HG03045 (cell line): ENCODE measurements around the gene ZNF771.
"Not testable (repeated sequence)": the region's sequence is repeated elsewhere in the genome, so short reads cannot be mapped to it uniquely, and the experiment has no call there.

Experiments used
- ATAC-seq: cut with Tn5 transposase; IDR thresholded peaks from one replicate; pipeline ENCODE4 v1.9.1; 2021; ENCODE audit warnings: mild to moderate bottlenecking, moderate library complexity; ENCODE audit not compliant: unreplicated experiment

Gene ZNF771

GRCh38 chr16:30375864-30376263, 31.5 kb upstream of the ZNF771 start:
- no peak for ATAC-seq

GRCh38 chr16:30376461-30376902, 30.9 kb upstream of the ZNF771 start:
- no peak for ATAC-seq

- ATAC-seq: no peak
These were observed 30.2 kb upstream of the ZNF771 start for GRCh38 chr16:30377050-30377811.

GRCh38 chr16:30377812-30378235, 29.6 kb upstream of the ZNF771 start:
- peak; percentile 45 for ATAC-seq

GRCh38 chr16:30378236-30379157, 28.9 kb upstream of the ZNF771 start:
- ATAC-seq: peak; percentile 83

- no peak for ATAC-seq
These were observed 28.1 kb upstream of the ZNF771 start for GRCh38 chr16:30379158-30379783.

- no peak for ATAC-seq
These were observed 27.2 kb upstream of the ZNF771 start for GRCh38 chr16:30380072-30380802.

- ATAC-seq: no peak
These were observed 26.6 kb upstream of the ZNF771 start for GRCh38 chr16:30380803-30381208.

GRCh38 chr16:30381291-30382041, 25.9 kb upstream of the ZNF771 start:
- no peak for ATAC-seq

GRCh38 chr16:30382111-30382881, 25.1 kb upstream of the ZNF771 start, which contains the start of gene SEPTIN1:
Gene SEPTIN1 (minus strand): TSS chr16:30382561. CDS start chr16:30382542, 19 bp downstream.
- ATAC-seq: no peak

- no peak for ATAC-seq
These were observed 23.9 kb upstream of the ZNF771 start for GRCh38 chr16:30383521-30383920.

GRCh38 chr16:30394592-30395154, 12.7 kb upstream of the ZNF771 start:
- no peak for ATAC-seq

GRCh38 chr16:30395155-30395991, 12.0 kb upstream of the ZNF771 start, which contains the start of gene ZNF48:
Gene ZNF48 (plus strand): TSS chr16:30395420. CDS start chr16:30395795, 375 bp downstream.
- peak; percentile 64 for ATAC-seq

GRCh38 chr16:30395992-30396585, 11.3 kb upstream of the ZNF771 start:
- ATAC-seq: no peak

- ATAC-seq: not testable (repeated sequence)
These were observed 10.8 kb upstream of the ZNF771 start for GRCh38 chr16:30396627-30397026.

GRCh38 chr16:30397056-30397455, 10.3 kb upstream of the ZNF771 start:
- ATAC-seq: no peak
